ENCODE data around the gene PGK2.
"Not testable (repeated sequence)": the region's sequence is repeated elsewhere in the genome, so short reads cannot be mapped to it uniquely, and the experiment has no call there.

The PGK2 gene

GRCh38 chr6:49787176-49787575 is at the start of gene PGK2:
Gene PGK2, minus strand, starts transcription at chr6:49787285. Its CDS starts 98 bp downstream, at chr6:49787187.
- DNase-seq: no peak

- no peak for DNase-seq
Observed at GRCh38 chr6:49835140-49835539, 48.1 kb upstream of the PGK2 start.

- no peak for DNase-seq
Observed at GRCh38 chr6:49833386-49833785, 46.3 kb upstream of the PGK2 start.

GRCh38 chr6:49826743-49827406 is 39.8 kb upstream of the PGK2 start:
- DNase-seq: no peak

GRCh38 chr6:49815166-49815565 is 28.1 kb upstream of the PGK2 start:
- DNase-seq: no peak

GRCh38 chr6:49813248-49813647 is 26.2 kb upstream of the PGK2 start:
- DNase-seq: no peak

- no peak for DNase-seq
Observed at GRCh38 chr6:49806145-49806544, 19.1 kb upstream of the PGK2 start.

GRCh38 chr6:49805246-49805645 is 18.2 kb upstream of the PGK2 start:
- DNase-seq: no peak

- no peak for DNase-seq
Observed at GRCh38 chr6:49801525-49801924, 14.4 kb upstream of the PGK2 start.

GRCh38 chr6:49799090-49799489 is 12.0 kb upstream of the PGK2 start:
- DNase-seq: no peak

GRCh38 chr6:49796842-49797455 is 9.9 kb upstream of the PGK2 start:
- DNase-seq: not testable (repeated sequence)

GRCh38 chr6:49790341-49790740 is 3.3 kb upstream of the PGK2 start:
- DNase-seq: no peak

- DNase-seq: no peak
Observed at GRCh38 chr6:49784272-49784671, 2.8 kb downstream of the PGK2 start.

- no peak for DNase-seq
Observed at GRCh38 chr6:49782725-49783124, 4.4 kb downstream of the PGK2 start.

- no peak for DNase-seq
Observed at GRCh38 chr6:49782293-49782692, 4.8 kb downstream of the PGK2 start.

- no peak for DNase-seq
Observed at GRCh38 chr6:49776444-49776843, 10.6 kb downstream of the PGK2 start.

GRCh38 chr6:49775043-49775442 is 12.0 kb downstream of the PGK2 start:
- no peak for DNase-seq

- DNase-seq: no peak
Observed at GRCh38 chr6:49772285-49772684, 14.8 kb downstream of the PGK2 start.

- no peak for DNase-seq
Observed at GRCh38 chr6:49766762-49767161, 20.3 kb downstream of the PGK2 start.

- DNase-seq: no peak
Observed at GRCh38 chr6:49764571-49765236, 22.4 kb downstream of the PGK2 start.

- no peak for DNase-seq
Observed at GRCh38 chr6:49744259-49744658, 42.8 kb downstream of the PGK2 start, which contains the start of gene CRISP3. Gene CRISP3, minus strand, starts transcription at chr6:49744388. Its CDS starts 21 bp downstream, at chr6:49744367.

- DNase-seq: no peak
Observed at GRCh38 chr6:49743429-49743828, 43.7 kb downstream of the PGK2 start.

- DNase-seq: no peak
Observed at GRCh38 chr6:49739423-49739822, 47.7 kb downstream of the PGK2 start.

- no peak for DNase-seq
Observed at GRCh38 chr6:49736017-49736508, 51.0 kb downstream of the PGK2 start.

All from activated T-cell treated with anti-CD3 and anti-CD28 coated beads, Interleukin-2, amount 50 U/mL, for 1 hour (primary cell).